ENCODE measurements around the gene INPP5A.

INPP5A gene

GRCh38 chr10:132729810-132730572 is 192.4 kb downstream of the INPP5A start:
- TF ChIP-seq, protein P1, sequence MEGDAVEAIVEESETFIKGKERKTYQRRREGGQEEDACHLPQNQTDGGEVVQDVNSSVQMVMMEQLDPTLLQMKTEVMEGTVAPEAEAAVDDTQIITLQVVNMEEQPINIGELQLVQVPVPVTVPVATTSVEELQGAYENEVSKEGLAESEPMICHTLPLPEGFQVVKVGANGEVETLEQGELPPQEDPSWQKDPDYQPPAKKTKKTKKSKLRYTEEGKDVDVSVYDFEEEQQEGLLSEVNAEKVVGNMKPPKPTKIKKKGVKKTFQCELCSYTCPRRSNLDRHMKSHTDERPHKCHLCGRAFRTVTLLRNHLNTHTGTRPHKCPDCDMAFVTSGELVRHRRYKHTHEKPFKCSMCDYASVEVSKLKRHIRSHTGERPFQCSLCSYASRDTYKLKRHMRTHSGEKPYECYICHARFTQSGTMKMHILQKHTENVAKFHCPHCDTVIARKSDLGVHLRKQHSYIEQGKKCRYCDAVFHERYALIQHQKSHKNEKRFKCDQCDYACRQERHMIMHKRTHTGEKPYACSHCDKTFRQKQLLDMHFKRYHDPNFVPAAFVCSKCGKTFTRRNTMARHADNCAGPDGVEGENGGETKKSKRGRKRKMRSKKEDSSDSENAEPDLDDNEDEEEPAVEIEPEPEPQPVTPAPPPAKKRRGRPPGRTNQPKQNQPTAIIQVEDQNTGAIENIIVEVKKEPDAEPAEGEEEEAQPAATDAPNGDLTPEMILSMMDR (conservative IDR thresholded peaks at IDR 0.05), result no peak
- TF ChIP-seq ZFX (IDR thresholded peaks at IDR 0.05), result no peak
- H3K27ac ChIP-seq, result no peak overlapping the region

DNA sequence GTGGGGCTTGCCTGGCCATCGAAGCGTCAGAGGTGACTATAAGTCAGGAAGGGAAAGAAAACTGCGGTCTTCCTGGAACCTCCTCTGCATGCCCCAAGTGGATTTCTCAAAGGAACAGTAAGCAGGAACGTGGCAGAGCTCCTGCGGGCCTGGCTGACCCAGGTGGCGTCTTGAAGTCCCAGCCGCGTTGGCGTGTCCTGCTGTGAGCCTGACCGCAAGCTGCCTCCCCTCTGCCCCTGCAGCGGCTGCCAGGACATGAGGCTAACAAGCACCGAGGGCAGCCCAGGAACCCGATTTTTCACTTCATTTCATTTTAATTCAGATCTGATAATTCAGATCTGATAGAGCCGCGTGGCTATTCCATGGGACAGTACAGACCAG is 193.0 kb downstream of the INPP5A start:
- H3K27ac ChIP-seq, result no peak overlapping the region
- no peak for TF ChIP-seq ZFX (IDR thresholded peaks at IDR 0.05)
- TF ChIP-seq, protein P1 (conservative IDR thresholded peaks at IDR 0.05), result no peak

DNA sequence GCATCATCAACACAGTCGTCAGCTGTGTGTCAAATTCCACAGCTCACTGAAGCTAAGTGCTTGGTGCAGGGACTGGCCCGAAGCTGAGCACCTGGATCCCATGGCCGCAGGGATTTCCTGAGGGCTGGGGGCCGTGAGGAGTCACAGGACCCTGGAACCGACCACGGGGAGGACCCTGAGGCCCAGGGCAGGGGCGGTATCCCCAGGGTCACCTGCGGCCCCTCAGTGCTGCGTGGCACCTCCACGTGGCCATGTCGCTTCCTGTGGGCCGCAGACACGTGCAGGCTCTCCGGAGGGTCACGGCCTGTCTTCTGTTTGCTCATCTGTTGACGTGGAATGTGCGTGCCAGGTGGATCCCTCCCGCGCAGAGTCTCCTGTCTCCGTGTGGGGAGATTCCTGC is 194.9 kb downstream of the INPP5A start:
- no peak overlapping the region for H3K27ac ChIP-seq
- TF ChIP-seq, protein P1 (conservative IDR thresholded peaks at IDR 0.05), result no peak
- TF ChIP-seq ZFX (IDR thresholded peaks at IDR 0.05), result no peak

DNA sequence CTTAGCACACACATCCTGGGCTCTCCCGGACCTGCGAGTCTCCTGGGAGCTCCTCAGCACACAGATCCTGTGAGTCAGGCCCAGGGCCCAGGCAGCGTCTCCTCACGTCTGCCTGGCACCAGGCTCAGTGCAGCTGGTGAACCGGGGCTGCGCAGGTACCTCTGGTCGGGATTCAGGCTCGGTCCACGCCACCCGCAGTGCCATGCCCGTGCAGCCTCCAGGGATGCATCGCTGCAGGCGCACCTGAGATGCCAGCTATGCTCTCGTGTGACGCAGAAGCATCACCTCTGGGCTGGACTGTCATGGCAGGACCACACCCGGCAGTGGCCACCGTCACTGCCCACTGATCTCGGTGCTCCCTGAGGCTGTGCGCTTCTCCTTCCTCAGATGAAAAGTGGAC is 196.3 kb downstream of the INPP5A start:
- TF ChIP-seq, protein P1 (conservative IDR thresholded peaks at IDR 0.05), result no peak
- no peak for TF ChIP-seq ZFX (IDR thresholded peaks at IDR 0.05)
- H3K27ac ChIP-seq, result no peak overlapping the region

DNA sequence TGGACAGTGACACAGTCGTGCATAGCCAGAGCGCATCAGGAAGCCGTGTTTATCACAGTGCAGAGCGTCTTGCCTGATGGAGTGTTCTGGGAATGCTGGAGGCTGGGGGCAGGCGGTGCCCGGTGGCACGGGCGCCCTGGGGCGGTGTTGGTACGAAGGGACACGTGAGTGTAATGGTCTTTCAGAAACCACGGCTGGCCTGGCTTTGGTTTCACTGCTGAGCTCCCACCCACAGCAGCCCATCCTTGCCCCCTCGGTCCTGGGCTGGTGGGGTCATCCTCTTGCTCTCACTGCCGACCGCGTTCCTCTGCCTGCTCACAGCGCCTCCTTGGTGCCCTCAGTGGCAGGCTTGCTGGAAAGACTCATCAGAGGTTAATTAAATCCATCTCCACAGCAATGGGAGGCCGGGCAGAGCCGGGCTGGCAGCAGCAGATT is 197.8 kb downstream of the INPP5A start:
- TF ChIP-seq, protein P1 (conservative IDR thresholded peaks at IDR 0.05), result no peak
- TF ChIP-seq ZFX (IDR thresholded peaks at IDR 0.05), result no peak
- H3K27ac ChIP-seq, result no peak overlapping the region

GRCh38 chr10:132735923-132736391 is 198.4 kb downstream of the INPP5A start:
- no peak overlapping the region for H3K27ac ChIP-seq
- no peak for TF ChIP-seq ZFX (IDR thresholded peaks at IDR 0.05)
- TF ChIP-seq, protein P1 (conservative IDR thresholded peaks at IDR 0.05), result no peak

GRCh38 chr10:132737390-132738048 is 199.9 kb downstream of the INPP5A start:
- TF ChIP-seq, protein P1 (conservative IDR thresholded peaks at IDR 0.05), result no peak
- no peak for TF ChIP-seq ZFX (IDR thresholded peaks at IDR 0.05)
- no peak overlapping the region for H3K27ac ChIP-seq
